ENCODE measurements around the gene CPA3. TPM values are rescaled to one million over a fixed set of nuclear protein-coding genes. Genes with fewer than 3 reads are reported as not detected.

The CPA3 gene, protein sequence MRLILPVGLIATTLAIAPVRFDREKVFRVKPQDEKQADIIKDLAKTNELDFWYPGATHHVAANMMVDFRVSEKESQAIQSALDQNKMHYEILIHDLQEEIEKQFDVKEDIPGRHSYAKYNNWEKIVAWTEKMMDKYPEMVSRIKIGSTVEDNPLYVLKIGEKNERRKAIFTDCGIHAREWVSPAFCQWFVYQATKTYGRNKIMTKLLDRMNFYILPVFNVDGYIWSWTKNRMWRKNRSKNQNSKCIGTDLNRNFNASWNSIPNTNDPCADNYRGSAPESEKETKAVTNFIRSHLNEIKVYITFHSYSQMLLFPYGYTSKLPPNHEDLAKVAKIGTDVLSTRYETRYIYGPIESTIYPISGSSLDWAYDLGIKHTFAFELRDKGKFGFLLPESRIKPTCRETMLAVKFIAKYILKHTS
- not detected for total RNA-seq

- Mint-ChIP-seq H3K36me3 (ENCODE audit: low read depth) (no peaks in the 10 kb centered on the region), H3K9me3 (ENCODE audit: insufficient read depth) (no peaks in the 10 kb centered on the region), H3K27ac (no peak within 1 kb of the TSS), H3K4me1 (ENCODE audit: low read depth) (no peaks in the 10 kb centered on the region), H3K4me3 (no peak within 1 kb of the TSS), H3K27me3 (ENCODE audit: low read depth) (peaks cover 18% of the 10 kb centered on the region)
- POLR2A ChIA-PET = no interaction called here
- no peak for DNase-seq
- CTCF ChIA-PET = interaction anchor here (1.3 kb wide), 1 partner anchor 78 kb away, joined by 4 read pairs; no protein-coding TSS in a partner anchor
- ATAC-seq = no peak
These were observed at the start of gene CPA3 for GRCh38 chr3:148865049-148865448. Gene CPA3, plus strand, starts transcription at chr3:148865296. Its CDS starts 12 bp downstream, at chr3:148865308.

DNA sequence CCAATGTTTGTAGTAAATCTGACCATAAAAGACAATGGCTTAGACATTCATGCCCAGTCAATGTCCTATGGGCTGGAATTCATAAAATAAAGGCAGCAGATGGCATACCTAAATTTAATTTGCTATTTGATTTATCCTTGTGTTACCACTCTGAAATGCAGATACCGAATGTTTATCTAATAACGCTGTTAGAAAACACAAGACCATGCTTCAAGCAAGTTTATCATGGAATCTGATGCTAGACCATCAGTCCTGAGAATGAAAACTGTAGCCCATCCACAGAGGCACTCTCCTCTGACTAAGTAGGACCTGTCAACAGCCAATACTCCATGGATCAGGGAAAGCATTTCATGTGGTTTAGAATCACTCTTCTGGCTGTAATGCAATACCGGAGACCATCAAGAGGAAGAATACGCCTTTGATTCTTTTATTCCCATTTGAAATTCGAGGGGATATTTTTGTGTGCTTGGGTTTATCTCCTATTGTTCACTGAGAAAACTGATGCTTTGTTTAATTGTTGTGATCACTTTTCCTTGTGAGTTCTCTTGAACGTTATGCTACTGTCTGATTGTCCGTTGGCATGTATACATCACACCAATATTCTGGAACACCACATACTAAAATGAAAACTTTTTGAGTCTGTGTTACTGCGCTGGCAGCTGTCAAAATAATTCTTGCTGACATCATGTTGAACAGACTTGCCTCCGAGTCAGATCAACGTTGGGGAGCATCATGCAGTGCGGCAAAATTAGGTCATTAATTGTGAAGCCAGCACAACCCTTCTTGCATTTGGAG, 49.6 kb upstream of the CPA3 start:
- Mint-ChIP-seq H3K4me3 (no peak overlapping the region), H3K27me3 (ENCODE audit: low read depth) (no peaks in the 10 kb centered on the region), H3K9me3 (ENCODE audit: insufficient read depth) (no peaks in the 10 kb centered on the region), H3K36me3 (ENCODE audit: low read depth) (no peaks in the 10 kb centered on the region), H3K27ac (no peak overlapping the region), H3K4me1 (ENCODE audit: low read depth) (no peaks in the 10 kb centered on the region)
- POLR2A ChIA-PET = no interaction called here
- ATAC-seq (no peak), DNase-seq (no peak)
- CTCF ChIA-PET = no interaction called here

DNA sequence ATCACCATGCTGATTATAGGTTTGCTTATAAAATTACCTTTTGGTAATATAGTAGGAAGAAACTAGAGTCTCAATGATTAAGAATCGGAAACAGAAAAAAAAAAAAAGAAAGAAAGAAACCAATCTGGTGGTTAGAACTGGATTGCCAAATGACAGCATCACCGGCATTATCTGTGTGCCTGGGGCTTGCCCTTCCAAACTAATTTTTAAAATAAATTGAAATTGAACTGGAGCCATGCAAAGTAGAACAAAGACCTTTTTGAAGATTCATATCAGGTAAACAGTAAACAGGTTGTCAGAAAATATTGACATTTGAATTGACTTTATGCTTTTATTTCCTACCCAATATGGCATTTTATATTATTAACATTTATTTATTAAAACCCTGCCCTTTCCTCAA, 48.7 kb upstream of the CPA3 start:
- ATAC-seq (no peak), DNase-seq (no peak)
- H3K4me3 Mint-ChIP-seq = no peak overlapping the region
- no peaks in the 10 kb centered on the region for H3K4me1 Mint-ChIP-seq (ENCODE audit: low read depth)
- ChIA-PET POLR2A (no interaction called here), CTCF (no interaction called here)
- no peaks in the 10 kb centered on the region for H3K9me3 Mint-ChIP-seq (ENCODE audit: insufficient read depth)
- H3K27ac Mint-ChIP-seq = no peak overlapping the region
- H3K27me3 Mint-ChIP-seq (ENCODE audit: low read depth) = no peaks in the 10 kb centered on the region
- no peaks in the 10 kb centered on the region for H3K36me3 Mint-ChIP-seq (ENCODE audit: low read depth)

GRCh38 chr3:148816981-148817525, 48.0 kb upstream of the CPA3 start:
- Mint-ChIP-seq H3K36me3 (ENCODE audit: low read depth) (no peaks in the 10 kb centered on the region), H3K4me1 (ENCODE audit: low read depth) (no peaks in the 10 kb centered on the region), H3K4me3 (no peak overlapping the region), H3K27ac (no peak overlapping the region), H3K9me3 (ENCODE audit: insufficient read depth) (no peaks in the 10 kb centered on the region), H3K27me3 (ENCODE audit: low read depth) (no peaks in the 10 kb centered on the region)
- DNase-seq (no peak), ATAC-seq (no peak)
- CTCF ChIA-PET = no interaction called here
- POLR2A ChIA-PET = no interaction called here

GRCh38 chr3:148820361-148821245, 44.5 kb upstream of the CPA3 start:
- H3K4me1 Mint-ChIP-seq (ENCODE audit: low read depth) = no peaks in the 10 kb centered on the region
- no peaks in the 10 kb centered on the region for H3K9me3 Mint-ChIP-seq (ENCODE audit: insufficient read depth)
- CTCF ChIA-PET = no interaction called here
- POLR2A ChIA-PET = no interaction called here
- ATAC-seq (no peak), DNase-seq (no peak)
- no peak overlapping the region for H3K4me3 Mint-ChIP-seq
- H3K27me3 Mint-ChIP-seq (ENCODE audit: low read depth) = no peaks in the 10 kb centered on the region
- H3K27ac Mint-ChIP-seq = no peak overlapping the region
- H3K36me3 Mint-ChIP-seq (ENCODE audit: low read depth) = no peaks in the 10 kb centered on the region

- no peaks in the 10 kb centered on the region for H3K36me3 Mint-ChIP-seq (ENCODE audit: low read depth)
These were observed 42.1 kb upstream of the CPA3 start for GRCh38 chr3:148823026-148823425.

GRCh38 chr3:148825476-148825875, 39.6 kb upstream of the CPA3 start:
- Mint-ChIP-seq H3K4me3 (no peak overlapping the region), H3K27me3 (ENCODE audit: low read depth) (peaks cover 3% of the 10 kb centered on the region), H3K27ac (no peak overlapping the region), H3K4me1 (ENCODE audit: low read depth) (no peaks in the 10 kb centered on the region), H3K36me3 (ENCODE audit: low read depth) (no peaks in the 10 kb centered on the region), H3K9me3 (ENCODE audit: insufficient read depth) (no peaks in the 10 kb centered on the region)
- POLR2A ChIA-PET = no interaction called here
- ATAC-seq = no peak
- DNase-seq = no peak
- CTCF ChIA-PET = no interaction called here

More at GRCh38 chr3:148823026-148823425, 42.1 kb upstream of the CPA3 start:
- no peaks in the 10 kb centered on the region for H3K9me3 Mint-ChIP-seq (ENCODE audit: insufficient read depth)
- no peak overlapping the region for H3K27ac Mint-ChIP-seq
- ATAC-seq (no peak), DNase-seq (no peak)
- POLR2A ChIA-PET = no interaction called here
- H3K27me3 Mint-ChIP-seq (ENCODE audit: low read depth) = peaks cover 3% of the 10 kb centered on the region
- CTCF ChIA-PET = no interaction called here
- H3K4me3 Mint-ChIP-seq = no peak overlapping the region
- no peaks in the 10 kb centered on the region for H3K4me1 Mint-ChIP-seq (ENCODE audit: low read depth)

- no peak within 1 kb of the TSS for H3K27ac Mint-ChIP-seq
- H3K4me3 Mint-ChIP-seq = no peak within 1 kb of the TSS
- H3K27me3 Mint-ChIP-seq (ENCODE audit: low read depth) = peaks cover 3% of the 10 kb centered on the region
- no peaks in the 10 kb centered on the region for H3K36me3 Mint-ChIP-seq (ENCODE audit: low read depth)
- no peak for DNase-seq
- ChIA-PET POLR2A (no interaction called here), CTCF (no interaction called here)
- H3K4me1 Mint-ChIP-seq (ENCODE audit: low read depth) = no peaks in the 10 kb centered on the region
- no peaks in the 10 kb centered on the region for H3K9me3 Mint-ChIP-seq (ENCODE audit: insufficient read depth)
- no peak for ATAC-seq
These were observed 37.5 kb upstream of the CPA3 start, which contains the start of gene CPB1 for GRCh38 chr3:148827585-148827984. Gene CPB1, plus strand, starts transcription at chr3:148827811. Its CDS starts 13 bp downstream, at chr3:148827824.

DNA sequence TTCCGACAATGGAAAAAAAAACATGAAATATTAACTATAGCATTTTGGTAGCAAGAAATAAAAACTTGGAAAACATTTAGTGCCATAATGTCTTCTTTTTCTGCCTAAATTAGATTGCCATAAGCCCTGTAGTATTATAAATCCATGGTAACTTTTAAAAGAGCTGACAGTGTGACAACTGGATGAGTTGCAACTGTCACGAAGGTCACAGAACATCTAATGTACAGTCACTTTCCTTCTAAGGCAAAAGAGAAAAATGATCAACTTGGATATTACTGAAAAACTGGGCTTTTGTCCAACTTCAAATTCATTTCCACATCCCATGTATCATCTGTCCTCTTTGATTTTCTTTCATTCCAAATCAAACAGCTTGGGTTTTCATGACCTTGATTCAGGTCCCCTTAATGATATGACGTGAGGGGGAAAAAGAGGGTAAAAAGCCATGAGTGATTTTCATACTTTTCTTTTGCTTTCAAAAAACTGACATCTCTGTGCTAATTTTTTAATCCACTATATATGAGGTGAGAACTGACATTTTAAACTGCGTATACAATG, 36.9 kb upstream of the CPA3 start:
- Mint-ChIP-seq H3K4me3 (no peak overlapping the region), H3K27me3 (ENCODE audit: low read depth) (peaks cover 3% of the 10 kb centered on the region), H3K27ac (no peak overlapping the region), H3K36me3 (ENCODE audit: low read depth) (no peaks in the 10 kb centered on the region), H3K4me1 (ENCODE audit: low read depth) (no peaks in the 10 kb centered on the region), H3K9me3 (ENCODE audit: insufficient read depth) (no peaks in the 10 kb centered on the region)
- ChIA-PET CTCF (no interaction called here), POLR2A (interaction anchor here (0.6 kb wide), 1 partner anchor 12 kb away, joined by 3 read pairs; no protein-coding TSS in a partner anchor)
- ATAC-seq (no peak), DNase-seq (no peak)

GRCh38 chr3:148829926-148830325, 35.2 kb upstream of the CPA3 start:
- Mint-ChIP-seq H3K36me3 (ENCODE audit: low read depth) (no peaks in the 10 kb centered on the region), H3K27me3 (ENCODE audit: low read depth) (peaks cover 3% of the 10 kb centered on the region), H3K27ac (no peak overlapping the region), H3K9me3 (ENCODE audit: insufficient read depth) (no peaks in the 10 kb centered on the region), H3K4me1 (ENCODE audit: low read depth) (no peaks in the 10 kb centered on the region), H3K4me3 (no peak overlapping the region)
- CTCF ChIA-PET = no interaction called here
- no peak for ATAC-seq
- POLR2A ChIA-PET = no interaction called here
- DNase-seq = no peak

DNA sequence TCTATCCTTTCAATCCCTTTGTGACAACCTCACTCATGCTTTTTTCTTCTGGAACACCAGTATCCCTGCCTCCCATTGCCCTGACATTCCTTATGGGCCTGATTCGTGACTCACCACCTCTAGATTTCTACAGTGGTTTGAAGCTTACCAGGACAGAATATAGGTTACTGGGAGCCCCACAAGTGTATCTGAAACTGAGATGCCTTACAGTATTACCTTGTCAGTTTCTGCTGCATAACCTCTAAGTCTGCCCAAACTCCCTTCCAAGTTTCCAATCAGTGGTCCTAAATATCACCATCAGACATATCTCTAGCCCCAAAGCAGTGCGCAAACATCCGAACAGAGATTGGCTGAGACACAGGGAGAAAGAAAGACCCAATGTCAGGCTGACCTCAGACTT, 31.9 kb upstream of the CPA3 start:
- H3K36me3 Mint-ChIP-seq (ENCODE audit: low read depth) = no peaks in the 10 kb centered on the region
- no peak overlapping the region for H3K27ac Mint-ChIP-seq
- no peaks in the 10 kb centered on the region for H3K27me3 Mint-ChIP-seq (ENCODE audit: low read depth)
- H3K4me1 Mint-ChIP-seq (ENCODE audit: low read depth) = no peaks in the 10 kb centered on the region
- ATAC-seq (no peak), DNase-seq (no peak)
- ChIA-PET POLR2A (no interaction called here), CTCF (no interaction called here)
- no peaks in the 10 kb centered on the region for H3K9me3 Mint-ChIP-seq (ENCODE audit: insufficient read depth)
- no peak overlapping the region for H3K4me3 Mint-ChIP-seq

Measured in activated CD8-positive, alpha-beta T cell treated with anti-CD3 and anti-CD28 coated beads, Interleukin-2, amount 10 ng/mL, durations not matched to agents 7 days and 5 days (primary cell).